ENCODE data around the gene AUTS2. TPM values are rescaled to one million over a fixed set of nuclear protein-coding genes. Genes with fewer than 3 reads are reported as not detected.

Gene AUTS2
- total and polyA plus RNA-seq, 7 experiments from 2014 or later = 0.40 to 31.7 (median 4.2) TPM

- H3K27me3 ChIP-seq (ENCODE audit: control insufficient read depth in 2 of 2, insufficient read depth in 2 of 2, low read length in 2 of 2) = no peaks in the 10 kb centered on the region
- Mint-ChIP-seq H3K27ac (no peak overlapping the region), H3K9me3 (peaks cover 0 to 1% (median 0%) of the 10 kb centered on the region in 11 donors), H3K27me3 (no peaks in the 10 kb centered on the region), H3K4me3 (no peak overlapping the region), H3K4me1 (no peaks in the 10 kb centered on the region), H3K36me3 (no peaks in the 10 kb centered on the region)
- H3K4me1 ChIP-seq (ENCODE audit: control insufficient read depth in 2 of 2, insufficient read depth in 2 of 2, low read length in 2 of 2) = no peaks in the 10 kb centered on the region
- POLR2A ChIA-PET = no interaction called here
- H3K36me3 ChIP-seq (ENCODE audit: control insufficient read depth in 2 of 3, insufficient read depth in 3 of 3, low read length in 3 of 3) = no peaks in the 10 kb centered on the region
- no peak overlapping the region for H3K27ac ChIP-seq (ENCODE audit: low read depth, low read length)
- H3K9me3 ChIP-seq (ENCODE audit: control insufficient read depth in 2 of 3, low read length in 3 of 3) = no peaks in the 10 kb centered on the region
- ATAC-seq (no peak), DNase-seq (no peak)
- intact Hi-C loops (cut with micrococcal nuclease) = no loop called here
- CTCF ChIA-PET = no interaction called here
- no peak overlapping the region for H3K4me3 ChIP-seq (ENCODE audit: low read length)
Measured at GRCh38 chr7:69674701-69675182, 76.5 kb downstream of the AUTS2 start.

- ChIA-PET CTCF (no interaction called here), POLR2A (no interaction called here)
- H3K4me1 Mint-ChIP-seq = no peaks in the 10 kb centered on the region
- no peaks in the 10 kb centered on the region for H3K36me3 ChIP-seq (ENCODE audit: control insufficient read depth in 2 of 3, insufficient read depth in 3 of 3, low read length in 3 of 3)
- H3K36me3 Mint-ChIP-seq = no peaks in the 10 kb centered on the region
- no peak overlapping the region for H3K27ac ChIP-seq (ENCODE audit: low read depth, low read length)
- H3K4me3 ChIP-seq (ENCODE audit: low read length) = no peak overlapping the region
- H3K9me3 Mint-ChIP-seq = peaks cover 0 to 1% (median 0%) of the 10 kb centered on the region in 11 donors
- H3K27me3 ChIP-seq (ENCODE audit: control insufficient read depth in 2 of 2, insufficient read depth in 2 of 2, low read length in 2 of 2) = no peaks in the 10 kb centered on the region
- no peaks in the 10 kb centered on the region for H3K9me3 ChIP-seq (ENCODE audit: control insufficient read depth in 2 of 3, low read length in 3 of 3)
- ATAC-seq (no peak), DNase-seq (no peak)
- no peak overlapping the region for H3K27ac Mint-ChIP-seq
- no peaks in the 10 kb centered on the region for H3K4me1 ChIP-seq (ENCODE audit: control insufficient read depth in 2 of 2, insufficient read depth in 2 of 2, low read length in 2 of 2)
- H3K27me3 Mint-ChIP-seq = no peaks in the 10 kb centered on the region
- H3K4me3 Mint-ChIP-seq = no peak overlapping the region
- intact Hi-C loops (cut with micrococcal nuclease) = no loop called here
Measured at GRCh38 chr7:69676247-69676646, 78.0 kb downstream of the AUTS2 start.

GRCh38 chr7:69677054-69677852 is 79.0 kb downstream of the AUTS2 start:
- no peaks in the 10 kb centered on the region for H3K27me3 ChIP-seq (ENCODE audit: control insufficient read depth in 2 of 2, insufficient read depth in 2 of 2, low read length in 2 of 2)
- CTCF ChIA-PET = interaction anchor here (0.6 kb wide), 1 partner anchor 9 kb away, joined by 3 read pairs; no protein-coding TSS in a partner anchor

GRCh38 chr7:69677881-69678493 is 79.7 kb downstream of the AUTS2 start:
- H3K9me3 ChIP-seq (ENCODE audit: control insufficient read depth in 2 of 3, low read length in 3 of 3) = no peaks in the 10 kb centered on the region
- POLR2A ChIA-PET = no interaction called here
- H3K4me1 ChIP-seq (ENCODE audit: control insufficient read depth in 2 of 2, insufficient read depth in 2 of 2, low read length in 2 of 2) = no peaks in the 10 kb centered on the region
- no peak overlapping the region for H3K27ac ChIP-seq (ENCODE audit: low read depth, low read length)
- no peak overlapping the region for H3K4me3 ChIP-seq (ENCODE audit: low read length)
- peaks cover 0 to 3% (median 0%) of the 10 kb centered on the region in 11 donors for H3K9me3 Mint-ChIP-seq
- CTCF ChIA-PET = interaction anchor here (0.6 kb wide), 1 partner anchor 9 kb away, joined by 3 read pairs; no protein-coding TSS in a partner anchor
- H3K36me3 Mint-ChIP-seq = no peaks in the 10 kb centered on the region
- intact Hi-C loops (cut with micrococcal nuclease) = no loop called here
- DNase-seq (no peak), ATAC-seq (no peak)
- no peak overlapping the region for H3K4me3 Mint-ChIP-seq
- no peaks in the 10 kb centered on the region for H3K36me3 ChIP-seq (ENCODE audit: control insufficient read depth in 2 of 3, insufficient read depth in 3 of 3, low read length in 3 of 3)
- H3K27me3 ChIP-seq (ENCODE audit: control insufficient read depth in 2 of 2, insufficient read depth in 2 of 2, low read length in 2 of 2) = no peaks in the 10 kb centered on the region
- H3K4me1 Mint-ChIP-seq = no peaks in the 10 kb centered on the region
- H3K27ac Mint-ChIP-seq = no peak overlapping the region
- H3K27me3 Mint-ChIP-seq = no peaks in the 10 kb centered on the region

More at GRCh38 chr7:69677054-69677852, 79.0 kb downstream of the AUTS2 start:
- Histone ChIP-seq H3K4me1 (ENCODE audit: control insufficient read depth in 2 of 2, insufficient read depth in 2 of 2, low read length in 2 of 2) (no peaks in the 10 kb centered on the region), H3K9me3 (ENCODE audit: control insufficient read depth in 2 of 3, low read length in 3 of 3) (no peaks in the 10 kb centered on the region), H3K4me3 (ENCODE audit: low read length) (no peak overlapping the region), H3K27ac (ENCODE audit: low read depth, low read length) (no peak overlapping the region), H3K36me3 (ENCODE audit: control insufficient read depth in 2 of 3, insufficient read depth in 3 of 3, low read length in 3 of 3) (no peaks in the 10 kb centered on the region)
- no peak for DNase-seq
- no peaks in the 10 kb centered on the region for H3K9me3 Mint-ChIP-seq
- intact Hi-C loops (cut with micrococcal nuclease) = no loop called here
- H3K36me3 Mint-ChIP-seq = no peaks in the 10 kb centered on the region
- H3K4me1 Mint-ChIP-seq = no peaks in the 10 kb centered on the region
- no peak overlapping the region for H3K27ac Mint-ChIP-seq
- H3K27me3 Mint-ChIP-seq = no peaks in the 10 kb centered on the region
- no peak for ATAC-seq
- POLR2A ChIA-PET = no interaction called here
- H3K4me3 Mint-ChIP-seq = no peak overlapping the region

- ChIA-PET CTCF (no interaction called here), POLR2A (no interaction called here)
- H3K4me1 Mint-ChIP-seq = no peaks in the 10 kb centered on the region
- H3K27me3 ChIP-seq (ENCODE audit: control insufficient read depth in 2 of 2, insufficient read depth in 2 of 2, low read length in 2 of 2) = no peaks in the 10 kb centered on the region
- H3K4me1 ChIP-seq (ENCODE audit: control insufficient read depth in 2 of 2, insufficient read depth in 2 of 2, low read length in 2 of 2) = no peaks in the 10 kb centered on the region
- intact Hi-C loops (cut with micrococcal nuclease) = no loop called here
- no peak overlapping the region for H3K27ac ChIP-seq (ENCODE audit: low read depth, low read length)
- H3K9me3 Mint-ChIP-seq = peaks cover 0 to 3% (median 0%) of the 10 kb centered on the region in 11 donors
- H3K36me3 Mint-ChIP-seq = no peaks in the 10 kb centered on the region
- no peak overlapping the region for H3K4me3 Mint-ChIP-seq
- no peaks in the 10 kb centered on the region for H3K9me3 ChIP-seq (ENCODE audit: control insufficient read depth in 2 of 3, low read length in 3 of 3)
- H3K4me3 ChIP-seq (ENCODE audit: low read length) = no peak overlapping the region
- DNase-seq = no peak
- no peak for ATAC-seq
- H3K27ac Mint-ChIP-seq = no peak overlapping the region
- H3K36me3 ChIP-seq (ENCODE audit: control insufficient read depth in 2 of 3, insufficient read depth in 3 of 3, low read length in 3 of 3) = no peaks in the 10 kb centered on the region
- H3K27me3 Mint-ChIP-seq = no peaks in the 10 kb centered on the region
Measured at GRCh38 chr7:69678494-69679187, 80.4 kb downstream of the AUTS2 start.

GRCh38 chr7:69681181-69681580 is 82.9 kb downstream of the AUTS2 start:
- H3K27me3 Mint-ChIP-seq = no peaks in the 10 kb centered on the region
- no peak for ATAC-seq
- H3K4me3 Mint-ChIP-seq = no peak overlapping the region
- Histone ChIP-seq H3K36me3 (ENCODE audit: control insufficient read depth in 2 of 3, insufficient read depth in 3 of 3, low read length in 3 of 3) (no peaks in the 10 kb centered on the region), H3K9me3 (ENCODE audit: control insufficient read depth in 2 of 3, low read length in 3 of 3) (no peaks in the 10 kb centered on the region), H3K4me1 (ENCODE audit: control insufficient read depth in 2 of 2, insufficient read depth in 2 of 2, low read length in 2 of 2) (peaks cover 0 to 5% of the 10 kb centered on the region in 2 donors), H3K4me3 (ENCODE audit: low read length) (no peak overlapping the region), H3K27me3 (ENCODE audit: control insufficient read depth in 2 of 2, insufficient read depth in 2 of 2, low read length in 2 of 2) (no peaks in the 10 kb centered on the region), H3K27ac (ENCODE audit: low read depth, low read length) (no peak overlapping the region)
- H3K9me3 Mint-ChIP-seq = peaks cover 0 to 3% (median 0%) of the 10 kb centered on the region in 11 donors
- intact Hi-C loops (cut with micrococcal nuclease) = no loop called here
- CTCF ChIA-PET = no interaction called here
- H3K36me3 Mint-ChIP-seq = no peaks in the 10 kb centered on the region
- DNase-seq = no peak
- no peak overlapping the region for H3K27ac Mint-ChIP-seq
- POLR2A ChIA-PET = no interaction called here
- peaks cover 0 to 7% (median 0%) of the 10 kb centered on the region in 7 donors for H3K4me1 Mint-ChIP-seq

Data from naive thymus-derived CD4-positive, alpha-beta T cell (primary cell).